ENCODE results near the gene OGT. TPM values are rescaled to one million over a fixed set of nuclear protein-coding genes. Genes with fewer than 3 reads are reported as not detected.
"Not testable (repeated sequence)": the region's sequence is repeated elsewhere in the genome, so short reads cannot be mapped to it uniquely, and the experiment has no call there.

Gene OGT
- polyA plus RNA-seq, result 100 to 1,000 TPM in 1 of 4 donors, 10 to 100 TPM in 3; 25.4 to 223 (median 29.4) TPM
- long read RNA-seq, donor 1, full-length matches to known transcripts, result 5 of 183 reads
- long read RNA-seq, donor 1, partial matches to known transcripts, result 178 of 183 reads
- long read RNA-seq, donor 1, other reads (novel, unspliced or antisense), result 0 of 183 reads
- long read RNA-seq, donor 2, full-length matches to known transcripts, result 4 of 23 reads
- long read RNA-seq, donor 2, partial matches to known transcripts, result 19 of 23 reads
- long read RNA-seq, donor 2, other reads (novel, unspliced or antisense), result 0 of 23 reads
- long read RNA-seq, donor 3, partial matches to known transcripts, result 27 of 28 reads
- long read RNA-seq, donor 3, other reads (novel, unspliced or antisense), result 0 of 28 reads
- long read RNA-seq, donor 4, result 0 reads
- long read RNA-seq, donor 5, partial matches to known transcripts, result 6 of 6 reads
- long read RNA-seq, donor 5, other reads (novel, unspliced or antisense), result 0 of 6 reads
- long read RNA-seq, donor 6, partial matches to known transcripts, result 32 of 34 reads
- long read RNA-seq, donor 6, other reads (novel, unspliced or antisense), result 0 of 34 reads
- long read RNA-seq, donor 7, full-length matches to known transcripts, result 3 of 17 reads
- long read RNA-seq, donor 7, partial matches to known transcripts, result 14 of 17 reads
- long read RNA-seq, donor 7, other reads (novel, unspliced or antisense), result 0 of 17 reads
- long read RNA-seq, donor 8, result 0 reads
- long read RNA-seq, donor 9, partial matches to known transcripts, result 8 of 9 reads
- long read RNA-seq, donor 9, other reads (novel, unspliced or antisense), result 0 of 9 reads
- long read RNA-seq, donor 10, partial matches to known transcripts, result 108 of 108 reads
- long read RNA-seq, donor 10, other reads (novel, unspliced or antisense), result 0 of 108 reads

DNA sequence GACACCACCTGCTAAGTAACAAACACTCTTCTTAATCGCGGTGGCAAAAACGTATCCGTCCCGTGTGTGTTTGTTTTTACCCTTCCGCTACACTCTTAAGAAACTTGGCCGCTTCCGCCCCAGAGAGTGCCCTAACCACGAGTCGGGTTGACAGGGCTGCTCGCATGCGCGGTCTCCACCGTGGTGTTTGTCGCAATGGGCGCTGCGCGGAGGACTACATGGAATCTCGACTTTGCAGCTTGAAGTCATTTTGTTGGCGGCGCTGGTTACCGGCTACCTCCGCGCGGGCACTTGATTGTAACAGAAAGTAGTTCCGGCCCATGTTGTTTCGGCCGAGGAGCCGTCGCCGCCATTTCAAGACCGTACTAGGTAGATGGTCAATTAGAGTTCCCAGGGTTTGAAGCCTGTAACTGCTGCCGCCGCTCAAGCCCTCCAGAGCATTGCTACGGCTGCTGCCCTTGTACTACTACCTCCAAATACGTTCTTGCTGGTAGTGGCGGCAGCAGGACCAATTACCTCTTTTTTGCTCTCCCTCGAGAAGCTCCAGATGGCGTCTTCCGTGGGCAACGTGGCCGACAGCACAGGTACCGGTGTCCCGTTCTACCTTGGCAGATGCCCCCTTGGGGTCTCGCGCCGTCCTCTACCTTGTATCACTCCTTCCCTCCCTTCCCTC, at the start of gene OGT:
Gene OGT (plus strand): TSS at position 352 of the 673 bp plus-strand sequence. CDS start 196 bp downstream, at position 548.
- H3K9me3 ChIP-seq (ENCODE audit: control insufficient read depth in 2 of 2, insufficient read depth in 1 of 2, low read depth in 1 of 2, low read length in 1 of 2), result no peaks in the 10 kb centered on the region
- 0 to 31% (median 6%) methylated on average over 36 to 47 of the region's 47 CpGs for whole genome bisulfite sequencing, 3 donors
- H3K4me3 ChIP-seq (ENCODE audit: low read depth in 1 of 3, low read length in 3 of 3), result peak within 1 kb of the TSS; percentile 65 to 78 (median 76)
- no peak for FAIRE-seq
- H3K4me1 ChIP-seq (ENCODE audit: control insufficient read depth in 3 of 3, insufficient read depth in 2 of 3, low read depth in 1 of 3, low read length in 2 of 3), result no peaks in the 10 kb centered on the region
- no peaks in the 10 kb centered on the region for H3K27me3 ChIP-seq (ENCODE audit: control insufficient read depth in 3 of 3, insufficient read depth in 3 of 3, low read length in 3 of 3)
- H3K27ac ChIP-seq (ENCODE audit: low read depth in 1 of 3, low read length in 2 of 3), result peak within 1 kb of the TSS; percentile 83 to 99 (median 95)
- H3K36me3 ChIP-seq (ENCODE audit: control insufficient read depth in 3 of 3, insufficient read depth in 2 of 3, low read depth in 1 of 3, low read length in 3 of 3), result peaks cover 0 to 5% (median 0%) of the 10 kb centered on the region in 3 donors
- peak; percentile 92 to 95 for DNase-seq

DNA sequence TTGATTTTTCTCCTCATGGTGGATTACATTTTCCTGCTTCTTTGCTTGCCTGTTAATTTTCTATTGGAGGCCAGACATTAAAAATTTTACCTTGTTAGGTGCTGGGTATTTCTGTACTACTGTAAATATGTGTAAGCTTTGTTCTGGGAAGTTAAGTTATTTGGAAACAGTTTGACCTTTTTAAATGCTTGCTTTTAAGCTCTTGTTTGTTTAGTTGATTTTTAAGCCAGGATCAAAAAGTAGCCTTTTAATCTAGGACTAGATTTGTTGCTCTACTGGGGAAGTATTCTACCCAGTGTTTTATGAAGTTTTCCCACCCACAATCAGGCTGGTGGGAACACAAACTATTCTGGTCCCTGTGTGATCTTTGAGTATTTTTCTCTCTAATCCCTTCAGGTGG, 45.1 kb upstream of the OGT start:
- Histone ChIP-seq H3K4me1 (ENCODE audit: control insufficient read depth in 3 of 3, insufficient read depth in 2 of 3, low read depth in 1 of 3, low read length in 2 of 3) (no peaks in the 10 kb centered on the region), H3K27ac (ENCODE audit: low read depth in 1 of 3, low read length in 2 of 3) (no peak overlapping the region), H3K4me3 (ENCODE audit: low read depth in 1 of 3, low read length in 3 of 3) (no peak overlapping the region), H3K36me3 (ENCODE audit: control insufficient read depth in 3 of 3, insufficient read depth in 2 of 3, low read depth in 1 of 3, low read length in 3 of 3) (no peaks in the 10 kb centered on the region), H3K9me3 (ENCODE audit: control insufficient read depth in 2 of 2, insufficient read depth in 1 of 2, low read depth in 1 of 2, low read length in 1 of 2) (peaks cover 0 to 3% of the 10 kb centered on the region in 2 donors), H3K27me3 (ENCODE audit: control insufficient read depth in 3 of 3, insufficient read depth in 3 of 3, low read length in 3 of 3) (no peaks in the 10 kb centered on the region)
- DNase-seq, result no peak
- no peak for FAIRE-seq

DNA sequence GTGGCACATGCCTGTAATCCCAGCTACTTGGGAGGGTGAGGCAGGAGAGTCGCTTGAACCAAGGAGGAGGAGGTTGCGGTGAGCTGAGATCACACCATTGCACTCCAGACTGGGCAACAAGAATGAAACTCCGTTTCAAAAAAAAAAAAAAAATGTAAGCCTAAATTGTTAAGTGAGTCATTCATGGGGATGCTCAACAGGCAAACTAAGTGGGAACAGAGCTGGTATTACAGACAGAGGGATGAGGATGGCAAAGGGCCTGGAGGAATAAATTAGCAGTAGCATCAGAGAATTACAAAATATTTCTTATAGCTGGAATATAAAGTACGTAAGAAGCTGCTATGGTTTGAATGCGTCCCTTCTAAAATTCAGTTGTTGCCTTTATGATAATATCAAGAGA, 43.4 kb upstream of the OGT start:
- H3K27me3 ChIP-seq (ENCODE audit: control insufficient read depth in 3 of 3, insufficient read depth in 3 of 3, low read length in 3 of 3), result no peaks in the 10 kb centered on the region
- no peaks in the 10 kb centered on the region for H3K36me3 ChIP-seq (ENCODE audit: control insufficient read depth in 3 of 3, insufficient read depth in 2 of 3, low read depth in 1 of 3, low read length in 3 of 3)
- H3K27ac ChIP-seq (ENCODE audit: low read depth in 1 of 3, low read length in 2 of 3), result no peak overlapping the region
- DNase-seq (no peak), FAIRE-seq (no peak)
- peaks cover 0 to 3% of the 10 kb centered on the region in 2 donors for H3K9me3 ChIP-seq (ENCODE audit: control insufficient read depth in 2 of 2, insufficient read depth in 1 of 2, low read depth in 1 of 2, low read length in 1 of 2)
- 91 to 98% (median 93%) methylated on average over 5 of the region's 5 CpGs for whole genome bisulfite sequencing, 3 donors
- H3K4me1 ChIP-seq (ENCODE audit: control insufficient read depth in 3 of 3, insufficient read depth in 2 of 3, low read depth in 1 of 3, low read length in 2 of 3), result no peaks in the 10 kb centered on the region
- no peak overlapping the region for H3K4me3 ChIP-seq (ENCODE audit: low read depth in 1 of 3, low read length in 3 of 3)

DNA sequence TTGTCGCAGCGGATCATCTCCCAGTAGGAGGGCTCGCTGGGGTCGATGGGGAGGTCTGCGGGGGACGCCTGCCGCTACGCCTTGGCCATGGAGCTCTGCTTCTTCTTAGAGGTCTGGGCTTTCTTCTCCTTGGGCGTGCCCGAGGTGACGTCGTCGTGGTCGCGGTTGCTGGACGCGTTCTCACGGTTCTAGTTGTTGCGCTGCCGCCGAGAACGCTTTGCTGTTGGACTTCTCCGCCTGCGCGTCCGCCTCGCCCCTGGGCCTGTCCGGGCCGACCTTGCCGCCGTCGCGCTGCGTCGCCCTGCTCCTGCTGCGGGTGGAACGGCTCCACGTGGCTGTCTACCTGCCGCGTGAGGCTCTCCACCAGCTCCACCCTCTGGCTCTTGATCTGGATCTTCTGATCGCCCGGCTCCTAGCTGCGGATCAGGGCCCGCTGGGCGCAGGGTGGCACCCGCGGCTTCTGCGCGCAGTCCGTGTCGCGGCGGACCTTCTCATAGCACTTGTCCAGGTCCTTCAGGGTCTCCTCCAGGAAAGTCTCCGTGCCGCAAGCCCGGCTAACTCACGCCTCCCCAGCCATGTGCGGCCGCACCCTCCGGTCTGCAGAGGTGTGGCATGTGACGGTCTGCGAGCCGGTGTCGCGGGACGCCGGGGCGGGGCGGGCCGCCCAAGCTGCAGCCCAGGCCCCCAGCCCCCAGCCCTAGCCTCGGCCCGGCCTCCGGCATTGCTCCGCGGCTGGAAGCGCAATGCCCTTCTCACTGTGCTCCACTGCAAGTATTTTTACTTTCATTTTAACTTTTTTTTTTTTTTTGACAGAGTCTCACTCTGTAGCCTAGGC, 40.5 kb upstream of the OGT start:
- H3K27ac ChIP-seq (ENCODE audit: low read depth in 1 of 3, low read length in 2 of 3), result peak overlapping the region in 2 of 3 donors; percentile 64 to 72
- H3K27me3 ChIP-seq (ENCODE audit: control insufficient read depth in 3 of 3, insufficient read depth in 3 of 3, low read length in 3 of 3), result no peaks in the 10 kb centered on the region
- WGBS, 3 donors, result 6 to 37% (median 23%) methylated on average over 45 to 76 of the region's 76 CpGs

DNA sequence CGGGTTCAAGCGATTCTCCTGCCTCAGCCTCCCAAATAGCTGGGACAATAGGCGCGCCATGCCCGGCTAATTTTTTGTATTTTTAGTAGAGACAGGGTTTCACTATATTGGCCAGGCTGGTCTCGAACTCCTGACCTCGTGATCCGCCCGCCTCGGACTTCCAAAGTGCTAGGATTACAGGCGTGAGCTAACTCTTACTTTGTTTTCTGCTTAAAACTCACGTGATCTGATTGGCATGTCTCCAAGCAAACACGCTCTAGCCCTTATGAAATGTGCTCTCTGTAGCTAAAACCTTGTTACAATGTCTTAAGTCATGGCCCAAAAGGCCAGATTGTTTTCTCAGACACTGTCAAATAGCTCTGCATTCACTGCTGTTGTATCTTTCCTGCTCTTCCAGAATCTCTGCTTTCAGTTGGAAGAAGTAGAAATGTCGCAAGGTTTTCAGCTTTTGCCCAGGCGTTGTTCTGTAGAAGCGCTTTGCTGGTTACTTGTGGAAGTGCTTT, 39.7 kb upstream of the OGT start:
- H3K4me3 ChIP-seq (ENCODE audit: low read depth in 1 of 3, low read length in 3 of 3), result peak overlapping the region in 1 of 3 donors; percentile 60
- FAIRE-seq (no peak), DNase-seq (peak; percentile 7 to 20)
- peaks cover 0 to 3% of the 10 kb centered on the region in 2 donors for H3K9me3 ChIP-seq (ENCODE audit: control insufficient read depth in 2 of 2, insufficient read depth in 1 of 2, low read depth in 1 of 2, low read length in 1 of 2)
- H3K27ac ChIP-seq (ENCODE audit: low read depth in 1 of 3, low read length in 2 of 3), result no peak overlapping the region
- WGBS, 3 donors, result 47 to 64% (median 48%) methylated on average over 16 of the region's 16 CpGs
- no peaks in the 10 kb centered on the region for H3K4me1 ChIP-seq (ENCODE audit: control insufficient read depth in 3 of 3, insufficient read depth in 2 of 3, low read depth in 1 of 3, low read length in 2 of 3)
- no peaks in the 10 kb centered on the region for H3K36me3 ChIP-seq (ENCODE audit: control insufficient read depth in 3 of 3, insufficient read depth in 2 of 3, low read depth in 1 of 3, low read length in 3 of 3)
- no peaks in the 10 kb centered on the region for H3K27me3 ChIP-seq (ENCODE audit: control insufficient read depth in 3 of 3, insufficient read depth in 3 of 3, low read length in 3 of 3)

More for the DNA sequence above, 40.5 kb upstream of the OGT start:
- Histone ChIP-seq H3K4me3 (ENCODE audit: low read depth in 1 of 3, low read length in 3 of 3) (peak overlapping the region; percentile 23 to 60 (median 46)), H3K4me1 (ENCODE audit: control insufficient read depth in 3 of 3, insufficient read depth in 2 of 3, low read depth in 1 of 3, low read length in 2 of 3) (no peaks in the 10 kb centered on the region), H3K9me3 (ENCODE audit: control insufficient read depth in 2 of 2, insufficient read depth in 1 of 2, low read depth in 1 of 2, low read length in 1 of 2) (peaks cover 0 to 3% of the 10 kb centered on the region in 2 donors), H3K36me3 (ENCODE audit: control insufficient read depth in 3 of 3, insufficient read depth in 2 of 3, low read depth in 1 of 3, low read length in 3 of 3) (no peaks in the 10 kb centered on the region)
- DNase-seq (peak; percentile 45 to 72), FAIRE-seq (no peak)

DNA sequence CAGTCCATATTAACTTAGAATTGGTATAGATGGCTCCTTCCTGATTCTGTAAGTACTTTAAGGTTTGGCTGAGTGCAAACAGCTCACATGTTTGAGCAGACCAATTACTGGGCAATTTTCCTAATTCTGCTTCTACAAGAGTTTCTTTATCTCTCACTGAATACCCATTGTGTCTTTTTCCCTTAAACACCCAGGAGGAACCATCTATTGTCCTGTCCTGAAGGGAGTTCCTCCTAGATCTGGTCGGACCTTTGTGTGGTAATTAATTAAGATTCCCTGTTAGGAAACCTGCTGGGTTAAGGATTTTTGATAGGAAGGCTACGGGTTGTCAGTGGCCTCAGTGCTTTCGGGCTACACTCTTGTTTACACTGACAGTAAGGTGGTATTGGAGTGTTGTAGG, 36.9 kb upstream of the OGT start:
- not testable (repeated sequence) for H3K4me1 ChIP-seq (ENCODE audit: control insufficient read depth in 3 of 3, insufficient read depth in 2 of 3, low read depth in 1 of 3, low read length in 2 of 3); DNase-seq; FAIRE-seq; H3K9me3 ChIP-seq (ENCODE audit: control insufficient read depth in 2 of 2, insufficient read depth in 1 of 2, low read depth in 1 of 2, low read length in 1 of 2); H3K36me3 ChIP-seq (ENCODE audit: control insufficient read depth in 3 of 3, insufficient read depth in 2 of 3, low read depth in 1 of 3, low read length in 3 of 3); H3K27me3 ChIP-seq (ENCODE audit: control insufficient read depth in 3 of 3, insufficient read depth in 3 of 3, low read length in 3 of 3); H3K4me3 ChIP-seq (ENCODE audit: low read depth in 1 of 3, low read length in 3 of 3); H3K27ac ChIP-seq (ENCODE audit: low read depth in 1 of 3, low read length in 2 of 3)
- WGBS, 3 donors, result 78 to 83% (median 81%) methylated on average over 3 of the region's 3 CpGs

DNA sequence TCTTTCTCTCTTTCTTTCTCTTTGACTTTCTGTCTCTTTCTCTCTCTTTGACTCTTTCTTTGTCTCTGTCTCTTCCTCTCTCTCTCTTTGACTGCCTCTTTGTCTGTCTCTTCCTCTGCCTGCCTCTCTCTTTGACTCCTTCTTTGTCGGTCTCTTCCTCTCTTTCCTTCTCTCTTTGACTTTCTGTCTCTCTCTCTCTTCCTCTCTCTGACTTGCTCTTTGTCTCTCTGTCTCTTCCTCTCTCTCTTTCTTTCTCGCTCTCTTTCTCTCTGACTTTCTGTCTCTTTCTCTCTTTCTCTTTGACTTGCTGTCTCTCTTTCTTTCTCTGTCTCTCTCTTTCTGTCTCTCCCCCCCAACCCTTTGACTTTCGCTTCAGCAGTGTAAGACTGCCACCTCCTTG, 36.4 kb upstream of the OGT start:
- no peak overlapping the region for H3K27ac ChIP-seq (ENCODE audit: low read depth in 1 of 3, low read length in 2 of 3)
- H3K4me3 ChIP-seq (ENCODE audit: low read depth in 1 of 3, low read length in 3 of 3), result no peak overlapping the region
- H3K36me3 ChIP-seq (ENCODE audit: control insufficient read depth in 3 of 3, insufficient read depth in 2 of 3, low read depth in 1 of 3, low read length in 3 of 3), result no peaks in the 10 kb centered on the region
- H3K4me1 ChIP-seq (ENCODE audit: control insufficient read depth in 3 of 3, insufficient read depth in 2 of 3, low read depth in 1 of 3, low read length in 2 of 3), result no peaks in the 10 kb centered on the region
- FAIRE-seq, result no peak
- H3K9me3 ChIP-seq (ENCODE audit: control insufficient read depth in 2 of 2, insufficient read depth in 1 of 2, low read depth in 1 of 2, low read length in 1 of 2), result peaks cover 0 to 3% of the 10 kb centered on the region in 2 donors
- 84 to 89% (median 84%) methylated on average over 3 of the region's 3 CpGs for WGBS, 3 donors
- no peak for DNase-seq
- no peaks in the 10 kb centered on the region for H3K27me3 ChIP-seq (ENCODE audit: control insufficient read depth in 3 of 3, insufficient read depth in 3 of 3, low read length in 3 of 3)

Measured in small intestine (tissue), 16 donors.